Prostate gland (tissue), 2 donors: ENCODE results near the gene KANK4. TPM values are rescaled to one million over a fixed set of nuclear protein-coding genes. Genes with fewer than 3 reads are reported as not detected.
A peak's percentile ranks its signal among the peaks of the same experiment; 100 is the strongest.

Experiments used
- DNase-seq: peaks from one replicate; pipeline ENCODE4 v3.0.0-alpha.2; 2019; ENCODE audit warnings: low spot score
- H3K27ac ChIP-seq, 2 donors: fragments of 200-600 bp; sonication (generic); 2 replicates each; pipeline ENCODE4 v1.5.1; 2017 to 2019
- H3K27me3 ChIP-seq: fragments of 200-600 bp; sonication (generic); replicated peaks from 2 replicates; pipeline ENCODE4 v1.5.1; 2019; ENCODE audit not compliant: insufficient read depth
- H3K36me3 ChIP-seq, 2 donors: fragments of 200-600 bp; sonication (generic); 1 replicate in 1 of 2; 2 replicates in 1 of 2; pipeline versions ENCODE4 v1.5.1 to v1.8.1; 2017 to 2019
- H3K4me1 ChIP-seq: fragments of 200-600 bp; sonication (generic); replicated peaks from 2 replicates; pipeline ENCODE4 v1.5.1; 2019
- H3K4me3 ChIP-seq, 2 donors: fragments of 200-600 bp; sonication (generic); 2 replicates each; pipeline ENCODE4 v1.5.1; 2017 to 2019
- H3K9me3 ChIP-seq: fragments of 200-600 bp; sonication (generic); 2 replicates; pipeline ENCODE4 v1.5.1; 2017
- CTCF ChIP-seq, 4 experiments: fragments of 200-600 bp in 2 of 4; fragments of 450-650 bp in 2 of 4; sonication (generic) in 2 of 4; IDR thresholded peaks; 1 replicate in 3 of 4; 2 replicates in 1 of 4; pipeline ENCODE4 v1.5.1; 2016 to 2019; ENCODE audit warnings: antibody characterized with exemption in 4 of 4, mild to moderate bottlenecking in 2 of 4, moderate library complexity in 2 of 4
- POLR2A ChIP-seq: fragments of 450-650 bp; IDR thresholded peaks from one replicate; pipeline ENCODE4 v1.6.1; 2016; ENCODE audit warnings: antibody characterized with exemption, mild to moderate bottlenecking
- POLR2AphosphoS5 ChIP-seq: sonication (generic); formaldehyde crosslinking; IDR thresholded peaks from one replicate; pipeline ENCODE4 v1.6.1; 2017; ENCODE audit warnings: antibody characterized with exemption
- WGBS: methylation state at CpG from one replicate; pipeline ENCODE4 v1.1.5; 2018; 5-methylcytosine and 5-hydroxymethylcytosine counted together
- intact Hi-C: fragments of 100-400 bp; cut with DNase I; formaldehyde crosslinking; loops from one replicate; pipeline ENCODE4 v1.14.2; 2022
- total RNA-seq, 2 donors: library from RNA; depleted of rRNA; stranded (reverse); fragments of >200 nt; gene quantifications; one replicate each; pipeline ENCODE4 v1.1.0, GENCODE V29; 2016

KANK4 gene
- total RNA-seq, 2 donors from 2014 or later, result 6.1 to 6.8 TPM

DNA sequence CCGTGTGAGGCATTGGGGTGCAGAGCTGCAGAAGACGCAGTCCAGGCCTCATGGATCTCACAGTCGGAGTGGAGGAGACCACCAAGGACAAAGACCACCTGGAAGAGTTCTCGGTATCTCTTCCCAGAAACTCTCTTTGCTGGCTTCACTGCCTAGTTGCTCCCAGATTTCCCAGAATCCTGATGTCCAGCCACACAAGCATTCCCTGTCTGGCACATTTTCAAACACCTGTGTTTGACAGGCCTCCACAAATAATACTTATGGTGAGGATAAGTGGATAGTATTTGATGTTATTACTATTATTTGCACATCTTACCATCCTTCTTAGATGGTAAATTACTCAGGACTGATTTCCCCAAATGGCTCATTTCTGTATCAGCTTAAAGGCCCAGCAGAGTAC, 27.7 kb upstream of the KANK4 start:
- WGBS, result 91% methylated on average over 4 of the region's 4 CpGs
- no peaks in the 10 kb centered on the region for H3K9me3 ChIP-seq
- TF ChIP-seq POLR2AphosphoS5, result no peak
- TF ChIP-seq POLR2A, result no peak
- no peak for TF ChIP-seq CTCF (IDR thresholded peaks at IDR 0.05)
- intact Hi-C loops, result no loop called here
- H3K27ac ChIP-seq, result no peak overlapping the region
- no peaks in the 10 kb centered on the region for H3K27me3 ChIP-seq
- no peak for DNase-seq
- no peaks in the 10 kb centered on the region for H3K36me3 ChIP-seq
- no peak overlapping the region for H3K4me3 ChIP-seq
- no peaks in the 10 kb centered on the region for H3K4me1 ChIP-seq

DNA sequence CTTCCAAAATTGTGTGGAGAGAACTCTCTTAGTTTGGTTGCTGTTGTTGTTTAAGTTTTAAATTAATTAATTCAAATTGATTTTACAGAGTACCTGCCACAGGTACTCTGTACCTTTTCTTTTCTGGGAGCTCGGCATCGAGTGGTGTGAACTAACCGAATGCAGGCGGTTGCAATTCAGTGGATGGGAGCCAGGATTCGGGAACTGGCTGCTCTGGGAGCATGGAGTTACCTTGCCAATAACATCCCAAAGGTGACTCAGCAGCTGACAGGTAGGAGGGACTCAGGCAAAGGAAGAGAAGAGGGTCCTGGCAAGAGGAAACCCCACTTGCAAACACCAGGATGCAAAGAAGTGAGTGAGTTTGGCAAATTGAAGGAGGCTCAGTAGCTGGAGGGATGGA, 24.7 kb upstream of the KANK4 start:
- Histone ChIP-seq H3K4me1 (no peaks in the 10 kb centered on the region), H3K9me3 (no peaks in the 10 kb centered on the region), H3K36me3 (no peaks in the 10 kb centered on the region), H3K27me3 (no peaks in the 10 kb centered on the region), H3K27ac (no peak overlapping the region), H3K4me3 (no peak overlapping the region)
- TF ChIP-seq CTCF (IDR thresholded peaks at IDR 0.05) (no peak), POLR2AphosphoS5 (no peak), POLR2A (no peak)
- 60% methylated on average over 5 of the region's 5 CpGs for WGBS
- intact Hi-C loops, result no loop called here
- DNase-seq, result peak; percentile 32

DNA sequence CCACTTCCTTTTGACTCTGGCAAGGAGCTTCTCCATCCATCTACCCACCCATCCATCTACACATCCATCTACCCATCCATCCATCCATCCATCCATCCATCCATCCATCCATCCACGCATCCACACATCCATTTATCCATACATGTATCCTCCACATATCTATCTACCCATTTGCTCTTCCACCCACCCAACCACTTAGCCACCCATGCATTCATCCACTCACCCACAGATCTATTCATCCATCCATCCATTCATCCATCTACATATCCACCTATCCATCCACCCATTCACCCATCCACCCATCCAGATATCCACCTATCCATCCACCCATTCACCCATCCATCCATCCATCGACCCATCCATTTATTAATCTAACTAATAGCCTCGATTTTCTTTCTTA, 23.0 kb upstream of the KANK4 start:
- Histone ChIP-seq H3K36me3 (no peaks in the 10 kb centered on the region), H3K9me3 (no peaks in the 10 kb centered on the region), H3K4me3 (no peak overlapping the region), H3K27me3 (no peaks in the 10 kb centered on the region), H3K4me1 (no peaks in the 10 kb centered on the region), H3K27ac (no peak overlapping the region)
- TF ChIP-seq CTCF (IDR thresholded peaks at IDR 0.05), result no peak
- no peak for TF ChIP-seq POLR2A
- TF ChIP-seq POLR2AphosphoS5, result no peak
- intact Hi-C loops, result no loop called here
- DNase-seq, result no peak
- WGBS, result 98% methylated on average over 3 of the region's 3 CpGs

DNA sequence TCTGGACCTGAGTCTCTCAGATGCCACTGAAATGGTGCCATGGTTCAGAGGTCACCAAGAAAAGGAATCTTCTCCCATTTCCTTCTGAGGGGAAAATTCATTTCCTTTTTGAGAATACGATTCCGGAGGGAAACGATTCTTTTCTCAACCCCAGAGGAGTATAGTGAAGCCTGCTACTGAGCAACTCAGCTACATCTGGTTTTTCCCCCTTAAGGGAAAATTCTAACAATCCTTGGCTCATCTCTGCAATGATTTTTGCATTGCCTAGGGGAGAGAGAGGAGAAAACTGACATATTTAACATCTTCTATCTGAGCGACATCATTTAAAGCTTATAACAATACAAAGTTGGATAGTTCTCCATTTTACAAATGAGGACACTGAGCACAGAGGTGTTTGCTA, 22.4 kb upstream of the KANK4 start:
- 69% methylated on average over 4 of the region's 4 CpGs for WGBS
- Histone ChIP-seq H3K27me3 (no peaks in the 10 kb centered on the region), H3K36me3 (no peaks in the 10 kb centered on the region), H3K4me3 (no peak overlapping the region), H3K9me3 (no peaks in the 10 kb centered on the region), H3K4me1 (no peaks in the 10 kb centered on the region), H3K27ac (no peak overlapping the region)
- intact Hi-C loops, result no loop called here
- DNase-seq, result no peak
- no peak for TF ChIP-seq POLR2A
- no peak for TF ChIP-seq POLR2AphosphoS5
- no peak for TF ChIP-seq CTCF (IDR thresholded peaks at IDR 0.05)

GRCh38 chr1:62341089-62341488, 21.9 kb upstream of the KANK4 start:
- WGBS, result 95% methylated on average over 3 of the region's 3 CpGs

More at GRCh38 chr1:62341089-62341488, 21.9 kb upstream of the KANK4 start:
- Histone ChIP-seq H3K4me3 (no peak overlapping the region), H3K36me3 (no peaks in the 10 kb centered on the region), H3K27ac (no peak overlapping the region), H3K4me1 (no peaks in the 10 kb centered on the region), H3K27me3 (no peaks in the 10 kb centered on the region), H3K9me3 (no peaks in the 10 kb centered on the region)
- intact Hi-C loops, result no loop called here
- no peak for TF ChIP-seq POLR2AphosphoS5
- no peak for TF ChIP-seq CTCF (IDR thresholded peaks at IDR 0.05)
- TF ChIP-seq POLR2A, result no peak
- DNase-seq, result no peak
